CD4-positive, CD25-positive, alpha-beta regulatory T cell (primary cell): ENCODE data around the gene SETD7. TPM values are rescaled to one million over a fixed set of nuclear protein-coding genes. Genes with fewer than 3 reads are reported as not detected.

ENCODE experiments used
- ATAC-seq, 2 donors: fragments of 150-1000 bp; cut with Tn5 transposase; one replicate each; pipeline ENCODE4 v1.10.0; 2021; ENCODE audit warnings: low read depth in 2 of 2, moderate number of reproducible peaks in 2 of 2, moderate library complexity in 1 of 2
- DNase-seq, 3 donors: peaks; one replicate each; pipeline versions ENCODE4 v3.0.0 to v3.0.0-alpha.2; 2012 to 2022; ENCODE audit warnings: mixed read lengths in 1 of 3
- H3K27ac ChIP-seq: one replicate; pipeline ENCODE4 v1.7.0; 2013; ENCODE audit warnings: mild to moderate bottlenecking, low read length; ENCODE audit not compliant: insufficient read depth, poor library complexity, severe bottlenecking
- H3K27me3 ChIP-seq: one replicate; pipeline ENCODE4 v1.7.0; 2013; ENCODE audit warnings: low read length; ENCODE audit not compliant: control insufficient read depth, insufficient read depth
- H3K36me3 ChIP-seq: one replicate; pipeline ENCODE4 v1.7.0; 2013; ENCODE audit warnings: mild to moderate bottlenecking, low read length, moderate library complexity; ENCODE audit not compliant: control insufficient read depth, insufficient read depth
- H3K4me1 ChIP-seq: 2 replicates; pipeline ENCODE4 v1.7.0; 2013; ENCODE audit warnings: mild to moderate bottlenecking, low read length; ENCODE audit not compliant: insufficient read depth, control insufficient read depth, poor library complexity, severe bottlenecking
- H3K4me3 ChIP-seq: one replicate; pipeline ENCODE4 v1.7.0; 2013; ENCODE audit warnings: low read depth, mild to moderate bottlenecking, low read length, moderate library complexity
- H3K9me3 ChIP-seq, 2 experiments: 1 replicate in 1 of 2; 2 replicates in 1 of 2; pipeline ENCODE4 v1.7.0; 2013; ENCODE audit warnings: low read length in 2 of 2, mild to moderate bottlenecking in 1 of 2, moderate library complexity in 1 of 2; ENCODE audit not compliant: control insufficient read depth in 2 of 2
- H3K27ac Mint-ChIP-seq, 3 donors: one replicate each; pipeline ENCODE4 v1.8.0; 2020 to 2022; ENCODE audit warnings: mild to moderate bottlenecking in 3 of 3, mixed read lengths in 3 of 3, moderate library complexity in 2 of 3
- H3K27me3 Mint-ChIP-seq: one replicate; pipeline ENCODE4 v1.8.0; 2022; ENCODE audit warnings: mild to moderate bottlenecking, mixed read lengths
- H3K36me3 Mint-ChIP-seq: one replicate; pipeline ENCODE4 v1.8.0; 2020; ENCODE audit warnings: mixed read lengths
- H3K4me1 Mint-ChIP-seq, 4 donors: one replicate each; pipeline ENCODE4 v1.8.0; 2020 to 2022; ENCODE audit warnings: mixed read lengths in 4 of 4, mild to moderate bottlenecking in 1 of 4
- H3K4me3 Mint-ChIP-seq, 4 donors: one replicate each; pipeline ENCODE4 v1.8.0; 2020 to 2022; ENCODE audit warnings: mild to moderate bottlenecking in 4 of 4, mixed read lengths in 4 of 4, moderate library complexity in 3 of 4
- H3K9me3 Mint-ChIP-seq, 7 donors: one replicate each; pipeline ENCODE4 v1.8.0; 2020 to 2022; ENCODE audit warnings: mixed read lengths in 7 of 7, mild to moderate bottlenecking in 3 of 7, moderate library complexity in 2 of 7
- polyA plus RNA-seq, 4 donors: library from polyadenylated mRNA; unstranded; fragments of 300-500 nt; fragmentation: Illumina TruSeq; gene quantifications; one replicate each; pipeline ENCODE4 v1.2.3, GENCODE V29; 2021
- total RNA-seq: library from RNA; stranded (reverse); gene quantifications from one replicate; pipeline ENCODE4 v1.2.3, GENCODE V29; 2022

Gene SETD7
- total and polyA plus RNA-seq, 5 donors from 2014 or later, result 8.9 to 50.8 (median 10.7) TPM

DNA sequence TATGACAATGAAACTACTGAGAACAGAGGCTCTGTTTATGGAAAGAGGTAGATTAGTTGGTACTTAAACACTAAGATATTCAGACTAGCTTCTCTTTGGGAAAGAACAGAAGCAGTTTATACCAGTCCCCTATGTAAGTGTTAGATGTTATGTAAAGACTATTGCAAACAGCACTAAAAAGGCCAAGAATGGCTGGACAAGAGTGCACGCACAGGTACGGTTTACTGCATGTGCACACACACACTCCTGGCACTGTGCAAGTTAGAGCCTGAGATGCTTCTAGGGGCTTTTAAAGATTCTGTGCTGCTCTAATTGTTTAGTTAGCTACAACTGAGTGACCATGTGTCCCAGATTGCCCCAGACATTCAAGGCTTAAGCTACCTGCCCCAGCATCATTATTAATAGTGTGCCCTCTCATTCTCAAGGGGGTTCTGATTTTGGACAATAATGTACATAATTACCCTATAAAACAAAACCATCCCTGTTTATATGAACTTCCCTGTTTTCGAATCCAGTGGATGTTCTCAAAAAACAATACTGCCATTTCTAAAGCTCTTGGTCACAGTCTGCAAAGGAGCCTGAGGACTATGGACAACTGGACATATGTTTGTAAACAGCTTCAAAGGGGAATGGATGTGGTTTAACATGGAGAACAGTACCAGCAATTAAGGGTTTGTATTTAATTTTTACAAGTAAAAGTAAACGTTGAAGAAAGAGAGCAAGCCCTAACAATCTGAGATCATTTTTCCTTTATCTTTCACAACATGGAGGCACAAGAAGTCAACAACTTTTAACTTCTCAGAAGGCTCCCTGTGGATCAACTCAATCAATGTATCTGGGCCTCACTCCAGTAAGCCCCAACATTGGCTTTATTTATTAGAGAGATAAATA lies 2.0 kb downstream of the SETD7 start:
- Histone ChIP-seq H3K4me1 (peaks cover 54% of the 10 kb centered on the region), H3K36me3 (no peaks in the 10 kb centered on the region), H3K9me3 (no peaks in the 10 kb centered on the region), H3K27me3 (no peaks in the 10 kb centered on the region), H3K4me3 (peak overlapping the region; percentile 91), H3K27ac (peak overlapping the region; percentile 93)
- H3K9me3 Mint-ChIP-seq, result peaks cover 0 to 1% (median 0%) of the 10 kb centered on the region in 7 donors
- peaks cover 7% of the 10 kb centered on the region for H3K27me3 Mint-ChIP-seq
- peak overlapping the region; percentile 96 to 99 (median 98) for H3K4me3 Mint-ChIP-seq
- no peaks in the 10 kb centered on the region for H3K36me3 Mint-ChIP-seq
- ATAC-seq (no peak), DNase-seq (no peak)
- peak overlapping the region; percentile 99 to 100 (median 99) for H3K27ac Mint-ChIP-seq
- peaks cover 32 to 73% (median 60%) of the 10 kb centered on the region in 4 donors for H3K4me1 Mint-ChIP-seq

DNA sequence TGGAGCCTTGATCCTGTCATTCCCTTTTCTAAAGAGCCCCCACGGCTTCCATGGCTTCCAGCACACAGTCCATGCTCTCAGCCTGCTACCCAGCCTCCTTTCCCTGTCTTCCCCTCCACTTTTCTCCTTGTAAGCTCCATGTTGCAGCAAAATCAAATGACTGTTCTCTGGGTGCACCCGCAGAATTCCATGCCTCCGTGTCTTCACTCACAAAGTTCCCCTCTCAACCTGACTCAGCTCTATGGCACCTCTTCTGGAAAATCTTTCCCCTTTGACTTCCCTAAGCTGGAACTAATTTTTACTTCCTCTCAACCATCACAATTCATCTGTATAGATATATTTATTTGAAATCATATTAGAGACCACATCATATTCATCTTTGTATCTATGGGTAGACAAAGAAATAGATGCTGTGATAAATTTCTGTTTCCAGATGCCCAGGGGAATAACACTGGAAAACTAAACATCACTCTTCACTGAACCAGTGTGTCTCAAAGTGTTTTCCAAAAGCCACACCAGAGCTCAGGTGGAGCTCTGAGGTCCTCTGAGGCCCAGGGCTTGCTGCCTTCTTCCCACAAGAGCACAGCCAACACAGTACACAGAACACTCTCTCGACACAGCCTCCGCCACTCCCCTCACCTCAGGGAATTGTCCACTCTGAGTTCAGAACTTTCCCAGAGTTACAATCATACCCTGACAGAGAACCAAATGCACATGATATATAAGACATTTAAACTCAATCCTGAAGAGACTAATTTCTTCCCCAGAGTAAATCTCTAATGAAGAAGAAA lies 3.3 kb downstream of the SETD7 start:
- Mint-ChIP-seq H3K4me1 (peaks cover 32 to 64% (median 54%) of the 10 kb centered on the region in 4 donors), H3K36me3 (no peaks in the 10 kb centered on the region), H3K4me3 (peak overlapping the region in 3 of 4 donors; percentile 96 to 99 (median 97)), H3K27ac (peak overlapping the region; percentile 22 to 99 (median 99)), H3K9me3 (peaks cover 0 to 1% (median 0%) of the 10 kb centered on the region in 7 donors), H3K27me3 (peaks cover 7% of the 10 kb centered on the region)
- ATAC-seq, result no peak
- H3K4me3 ChIP-seq, result peak overlapping the region; percentile 91
- H3K27ac ChIP-seq, result peak overlapping the region; percentile 93
- no peaks in the 10 kb centered on the region for H3K36me3 ChIP-seq
- no peaks in the 10 kb centered on the region for H3K27me3 ChIP-seq
- no peaks in the 10 kb centered on the region for H3K9me3 ChIP-seq
- DNase-seq, result no peak
- H3K4me1 ChIP-seq, result peaks cover 45% of the 10 kb centered on the region

DNA sequence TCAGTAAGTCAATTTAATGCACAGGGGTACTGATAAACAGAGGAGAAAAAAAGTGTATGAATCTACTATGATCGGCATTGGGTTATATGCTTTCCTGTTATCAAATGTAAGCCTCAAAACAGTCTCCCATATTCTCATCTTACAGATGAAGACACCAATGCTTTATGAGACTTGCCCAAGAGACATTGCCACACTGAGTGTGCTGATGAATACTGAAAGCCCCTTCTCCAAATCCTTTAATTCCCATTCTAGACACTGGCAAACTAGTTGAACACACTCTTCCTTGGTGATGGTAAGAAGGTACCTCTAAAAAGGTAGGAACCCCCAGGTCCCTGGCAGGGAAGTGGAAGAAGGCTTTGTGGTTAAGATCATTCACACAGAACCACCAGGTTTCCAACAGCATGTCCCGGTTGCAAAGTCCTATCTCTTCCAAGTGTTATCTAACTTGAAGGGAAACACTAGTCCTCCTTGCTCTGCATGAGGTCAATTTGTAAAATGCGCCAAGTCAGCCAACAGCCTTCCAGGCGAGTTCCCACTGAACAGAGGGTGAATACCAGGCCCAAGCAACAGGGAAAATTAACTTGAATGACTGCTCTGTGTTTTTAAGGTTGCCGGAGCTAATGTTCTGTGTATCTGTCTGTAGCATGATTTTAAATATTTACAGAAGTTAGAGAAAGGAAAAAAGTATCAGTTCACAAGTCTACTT lies 5.1 kb downstream of the SETD7 start:
- Mint-ChIP-seq H3K4me3 (peak overlapping the region in 3 of 4 donors; percentile 16 to 60 (median 21)), H3K27me3 (peaks cover 7% of the 10 kb centered on the region), H3K36me3 (peaks cover 7% of the 10 kb centered on the region), H3K4me1 (peaks cover 32 to 65% (median 60%) of the 10 kb centered on the region in 4 donors), H3K9me3 (peaks cover 0 to 1% (median 0%) of the 10 kb centered on the region in 7 donors), H3K27ac (peak overlapping the region; percentile 20 to 56 (median 29))
- Histone ChIP-seq H3K36me3 (peaks cover 13% of the 10 kb centered on the region), H3K4me3 (no peak overlapping the region), H3K27me3 (no peaks in the 10 kb centered on the region), H3K4me1 (peaks cover 36% of the 10 kb centered on the region), H3K9me3 (no peaks in the 10 kb centered on the region), H3K27ac (no peak overlapping the region)
- DNase-seq, result no peak
- ATAC-seq, result no peak

DNA sequence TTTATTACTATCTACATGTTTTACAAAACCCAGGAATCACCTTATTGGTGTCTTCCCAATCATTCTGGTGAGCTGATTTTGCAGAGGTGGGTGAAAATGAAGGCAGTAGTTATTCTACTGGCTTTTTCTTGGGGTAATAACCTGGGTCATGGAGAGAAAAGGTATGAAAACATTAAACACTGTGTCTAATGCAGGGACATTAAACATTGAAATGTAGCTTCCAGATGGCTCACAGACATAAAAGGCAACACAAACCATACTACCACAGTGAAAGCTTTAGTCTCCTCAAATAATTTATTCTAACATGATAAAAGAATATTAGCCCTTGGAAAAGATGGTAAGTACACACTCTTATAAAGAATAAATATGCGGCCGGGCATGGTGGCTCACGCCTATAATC lies 8.0 kb downstream of the SETD7 start:
- Histone ChIP-seq H3K4me1 (peaks cover 21% of the 10 kb centered on the region), H3K27me3 (no peaks in the 10 kb centered on the region), H3K36me3 (peaks cover 33% of the 10 kb centered on the region), H3K9me3 (no peaks in the 10 kb centered on the region), H3K4me3 (peak overlapping the region; percentile 8), H3K27ac (no peak overlapping the region)
- Mint-ChIP-seq H3K4me1 (peaks cover 18 to 52% (median 44%) of the 10 kb centered on the region in 4 donors), H3K27ac (no peak overlapping the region), H3K36me3 (peaks cover 22% of the 10 kb centered on the region), H3K4me3 (peak overlapping the region in 1 of 4 donors; percentile 8), H3K9me3 (no peaks in the 10 kb centered on the region), H3K27me3 (no peaks in the 10 kb centered on the region)
- DNase-seq, result no peak
- ATAC-seq, result no peak

DNA sequence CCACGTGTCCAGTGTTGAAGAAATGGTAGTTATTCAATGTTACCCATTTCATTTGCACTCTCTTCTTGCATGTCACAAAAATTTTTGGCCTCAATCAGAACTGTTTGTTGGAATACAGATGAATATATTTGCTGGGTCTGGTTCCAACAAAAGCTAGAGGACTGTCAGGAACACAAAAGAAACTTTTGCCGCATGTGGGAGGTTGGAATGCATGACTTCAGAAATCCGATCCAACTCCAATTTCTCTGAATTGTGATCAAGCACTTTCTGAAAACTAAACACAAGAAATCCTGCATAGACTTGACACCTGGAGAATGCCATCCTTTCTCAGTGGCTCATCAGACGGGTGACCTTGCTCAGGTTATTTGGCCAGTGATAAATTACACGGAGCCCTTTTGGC lies 15.4 kb downstream of the SETD7 start:
- DNase-seq, result no peak
- no peak overlapping the region for H3K27ac ChIP-seq
- H3K4me1 ChIP-seq, result no peaks in the 10 kb centered on the region
- no peaks in the 10 kb centered on the region for H3K27me3 ChIP-seq
- Mint-ChIP-seq H3K27me3 (no peaks in the 10 kb centered on the region), H3K4me1 (peaks cover 14 to 32% (median 22%) of the 10 kb centered on the region in 4 donors), H3K36me3 (peaks cover 40% of the 10 kb centered on the region), H3K9me3 (no peaks in the 10 kb centered on the region), H3K27ac (peak overlapping the region in 1 of 3 donors; percentile 56), H3K4me3 (no peak overlapping the region)
- H3K4me3 ChIP-seq, result no peak overlapping the region
- ATAC-seq, result no peak
- peaks cover 48% of the 10 kb centered on the region for H3K36me3 ChIP-seq
- H3K9me3 ChIP-seq, result no peaks in the 10 kb centered on the region

DNA sequence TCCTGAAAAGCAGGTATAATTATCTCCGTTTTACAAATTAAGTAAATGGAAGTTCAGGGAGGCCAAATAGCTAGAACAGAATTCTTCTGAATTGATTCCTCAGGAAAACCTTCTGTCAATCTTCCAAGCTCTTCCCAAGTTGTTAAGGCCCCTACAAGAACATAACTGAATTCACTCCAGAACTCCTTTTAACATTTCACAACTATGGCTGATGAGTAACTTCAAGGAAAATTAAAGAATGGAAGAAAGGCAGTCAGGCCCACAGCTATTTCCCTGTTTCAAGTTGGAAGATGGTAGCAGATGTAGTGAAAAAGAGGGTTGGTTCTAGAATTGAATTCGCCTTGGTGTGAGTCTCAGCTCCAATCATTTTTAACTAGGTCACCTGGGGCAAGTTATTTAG lies 15.9 kb downstream of the SETD7 start:
- DNase-seq (no peak), ATAC-seq (no peak)
- Mint-ChIP-seq H3K4me3 (no peak overlapping the region), H3K9me3 (no peaks in the 10 kb centered on the region), H3K27ac (peak overlapping the region in 1 of 3 donors; percentile 56), H3K27me3 (no peaks in the 10 kb centered on the region), H3K4me1 (peaks cover 14 to 34% (median 24%) of the 10 kb centered on the region in 4 donors), H3K36me3 (peaks cover 39% of the 10 kb centered on the region)
- H3K27ac ChIP-seq, result no peak overlapping the region
- no peaks in the 10 kb centered on the region for H3K9me3 ChIP-seq
- peaks cover 44% of the 10 kb centered on the region for H3K36me3 ChIP-seq
- H3K27me3 ChIP-seq, result no peaks in the 10 kb centered on the region
- H3K4me1 ChIP-seq, result no peaks in the 10 kb centered on the region
- H3K4me3 ChIP-seq, result no peak overlapping the region

DNA sequence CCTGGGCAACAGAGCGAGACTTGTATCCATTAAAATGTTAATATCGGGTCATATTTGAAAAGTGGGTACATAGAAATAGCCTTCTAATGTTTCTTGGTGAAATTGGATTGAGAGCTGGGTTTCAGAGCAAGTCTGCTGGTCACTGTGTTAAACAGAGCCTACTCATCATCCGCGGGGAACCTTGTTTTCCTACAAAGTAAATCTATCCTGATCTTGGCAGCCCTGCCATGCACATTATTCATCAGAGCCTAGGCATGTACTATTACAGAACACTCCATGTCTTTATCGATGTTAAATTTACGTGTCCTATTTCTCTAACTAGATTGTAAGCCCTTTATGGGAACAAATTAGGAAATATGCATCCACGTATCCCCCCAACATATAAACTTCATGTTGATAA lies 18.7 kb downstream of the SETD7 start:
- Mint-ChIP-seq H3K9me3 (no peaks in the 10 kb centered on the region), H3K27ac (peak overlapping the region in 1 of 3 donors; percentile 58), H3K36me3 (peaks cover 28% of the 10 kb centered on the region), H3K4me3 (no peak overlapping the region), H3K27me3 (no peaks in the 10 kb centered on the region), H3K4me1 (peaks cover 16 to 32% (median 20%) of the 10 kb centered on the region in 4 donors)
- no peak overlapping the region for H3K27ac ChIP-seq
- DNase-seq (no peak), ATAC-seq (no peak)
- H3K36me3 ChIP-seq, result peaks cover 43% of the 10 kb centered on the region
- no peaks in the 10 kb centered on the region for H3K4me1 ChIP-seq
- no peak overlapping the region for H3K4me3 ChIP-seq
- H3K27me3 ChIP-seq, result no peaks in the 10 kb centered on the region
- H3K9me3 ChIP-seq, result no peaks in the 10 kb centered on the region
